ENCODE data around the gene CLEC20A.

The CLEC20A gene

DNA sequence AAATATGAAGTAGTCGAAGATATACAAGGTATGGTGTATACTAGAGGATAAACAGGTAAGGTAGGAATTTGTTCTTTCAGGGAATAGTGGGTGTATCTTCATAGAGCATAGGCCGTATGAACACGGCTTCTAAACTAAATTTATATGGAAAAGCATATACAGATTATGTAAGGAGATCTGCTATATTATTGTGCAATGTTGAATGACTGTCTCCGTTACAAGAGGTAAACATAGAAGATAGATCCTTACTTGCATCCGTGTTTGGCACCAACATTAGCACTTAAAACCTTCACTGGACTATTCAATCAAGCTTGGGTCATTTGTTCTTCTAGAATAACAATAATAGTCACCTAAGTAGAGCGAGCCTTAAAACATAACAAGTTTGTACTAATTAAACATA lies 45.9 kb downstream of the CLEC20A start:
- Histone ChIP-seq H3K9me3 (ENCODE audit: control insufficient read depth in 2 of 2, low read length in 2 of 2) (no peaks in the 10 kb centered on the region), H3K36me3 (ENCODE audit: control insufficient read depth in 2 of 2, insufficient read depth in 2 of 2, low read length in 2 of 2) (peaks cover 0 to 5% of the 10 kb centered on the region in 2 donors), H3K4me1 (ENCODE audit: control insufficient read depth, insufficient read depth, low read length) (no peaks in the 10 kb centered on the region), H3K27me3 (ENCODE audit: control insufficient read depth in 1 of 2, insufficient read depth in 2 of 2, low read length in 2 of 2) (no peaks in the 10 kb centered on the region), H3K9ac (ENCODE audit: low read length in 2 of 2) (no peak overlapping the region), H3K27ac (ENCODE audit: low read length) (no peak overlapping the region), H3K4me3 (ENCODE audit: low read length in 2 of 2) (no peak overlapping the region)

DNA sequence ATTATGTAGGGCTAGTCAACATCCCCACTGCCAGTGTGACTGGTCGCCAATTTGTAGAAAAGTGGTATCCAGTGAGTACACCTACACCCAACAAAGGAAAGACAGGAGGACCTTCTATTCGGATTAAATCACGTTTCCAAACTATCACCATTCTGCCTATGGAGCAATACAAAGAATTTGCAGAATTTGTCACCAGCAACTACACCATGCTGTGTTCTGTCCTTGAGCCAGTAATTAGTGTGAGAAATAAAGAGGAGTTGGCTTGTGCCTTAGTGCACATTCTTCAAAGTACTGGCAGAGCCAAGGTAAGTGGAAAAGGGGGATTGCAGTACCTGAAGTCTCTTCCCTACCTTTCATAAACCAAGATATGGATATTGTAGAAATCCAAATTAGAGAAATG lies 53.8 kb downstream of the CLEC20A start:
- H3K4me1 ChIP-seq (ENCODE audit: control insufficient read depth, insufficient read depth, low read length): no peaks in the 10 kb centered on the region
- H3K9me3 ChIP-seq (ENCODE audit: control insufficient read depth in 2 of 2, low read length in 2 of 2): no peaks in the 10 kb centered on the region
- no peak overlapping the region for H3K27ac ChIP-seq (ENCODE audit: low read length)
- H3K4me3 ChIP-seq (ENCODE audit: low read length in 2 of 2): no peak overlapping the region
- H3K27me3 ChIP-seq (ENCODE audit: control insufficient read depth in 1 of 2, insufficient read depth in 2 of 2, low read length in 2 of 2): no peaks in the 10 kb centered on the region
- peaks cover 5 to 12% of the 10 kb centered on the region in 2 donors for H3K36me3 ChIP-seq (ENCODE audit: control insufficient read depth in 2 of 2, insufficient read depth in 2 of 2, low read length in 2 of 2)
- H3K9ac ChIP-seq (ENCODE audit: low read length in 2 of 2): no peak overlapping the region

DNA sequence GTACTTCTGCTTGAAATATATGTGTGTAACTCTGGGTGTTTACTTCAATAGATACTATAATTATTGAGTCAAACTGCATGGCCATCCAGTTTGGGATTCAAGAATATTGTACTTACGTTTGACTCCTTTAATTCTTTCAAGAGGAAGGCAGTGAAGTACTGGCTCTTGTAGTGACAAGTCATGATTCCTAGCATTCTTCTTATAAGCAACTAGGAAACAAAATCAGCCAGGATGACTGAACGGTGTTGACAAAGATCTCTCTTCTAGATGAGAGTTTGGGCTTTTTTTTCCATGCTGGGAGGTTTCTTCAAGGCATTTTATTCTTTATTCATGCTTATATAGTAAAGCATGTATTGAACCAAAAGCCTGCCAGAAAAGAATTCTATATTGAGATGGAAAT lies 58.3 kb downstream of the CLEC20A start:
- peaks cover 5 to 12% of the 10 kb centered on the region in 2 donors for H3K36me3 ChIP-seq (ENCODE audit: control insufficient read depth in 2 of 2, insufficient read depth in 2 of 2, low read length in 2 of 2)
- no peak overlapping the region for H3K27ac ChIP-seq (ENCODE audit: low read length)
- H3K9me3 ChIP-seq (ENCODE audit: control insufficient read depth in 2 of 2, low read length in 2 of 2): no peaks in the 10 kb centered on the region
- no peaks in the 10 kb centered on the region for H3K27me3 ChIP-seq (ENCODE audit: control insufficient read depth in 1 of 2, insufficient read depth in 2 of 2, low read length in 2 of 2)
- no peaks in the 10 kb centered on the region for H3K4me1 ChIP-seq (ENCODE audit: control insufficient read depth, insufficient read depth, low read length)
- no peak overlapping the region for H3K9ac ChIP-seq (ENCODE audit: low read length in 2 of 2)
- no peak overlapping the region for H3K4me3 ChIP-seq (ENCODE audit: low read length in 2 of 2)

DNA sequence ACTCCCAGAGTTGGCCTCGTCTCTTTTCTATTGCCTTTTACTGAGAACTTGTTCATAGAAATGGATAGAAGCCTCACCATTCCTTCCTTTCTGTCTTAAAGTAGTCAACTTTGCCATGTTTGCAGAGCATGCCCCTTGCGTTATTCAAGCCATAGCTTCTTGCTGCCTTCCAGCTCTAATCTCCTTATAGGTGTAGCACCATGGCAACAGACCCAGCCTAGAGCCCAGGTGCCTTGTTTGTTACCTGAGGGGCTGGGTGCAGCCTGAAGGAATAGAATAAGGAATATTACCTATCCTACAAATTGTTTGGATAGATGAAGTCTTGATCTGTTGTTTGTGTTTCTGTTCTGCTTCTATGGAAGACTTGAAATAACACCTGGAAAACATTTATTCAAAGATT lies 59.9 kb downstream of the CLEC20A start:
- no peak overlapping the region for H3K27ac ChIP-seq (ENCODE audit: low read length)
- no peaks in the 10 kb centered on the region for H3K4me1 ChIP-seq (ENCODE audit: control insufficient read depth, insufficient read depth, low read length)
- H3K36me3 ChIP-seq (ENCODE audit: control insufficient read depth in 2 of 2, insufficient read depth in 2 of 2, low read length in 2 of 2): peaks cover 5% of the 10 kb centered on the region in 2 donors
- H3K27me3 ChIP-seq (ENCODE audit: control insufficient read depth in 1 of 2, insufficient read depth in 2 of 2, low read length in 2 of 2): no peaks in the 10 kb centered on the region
- H3K4me3 ChIP-seq (ENCODE audit: low read length in 2 of 2): no peak overlapping the region
- no peak overlapping the region for H3K9ac ChIP-seq (ENCODE audit: low read length in 2 of 2)
- no peaks in the 10 kb centered on the region for H3K9me3 ChIP-seq (ENCODE audit: control insufficient read depth in 2 of 2, low read length in 2 of 2)

DNA sequence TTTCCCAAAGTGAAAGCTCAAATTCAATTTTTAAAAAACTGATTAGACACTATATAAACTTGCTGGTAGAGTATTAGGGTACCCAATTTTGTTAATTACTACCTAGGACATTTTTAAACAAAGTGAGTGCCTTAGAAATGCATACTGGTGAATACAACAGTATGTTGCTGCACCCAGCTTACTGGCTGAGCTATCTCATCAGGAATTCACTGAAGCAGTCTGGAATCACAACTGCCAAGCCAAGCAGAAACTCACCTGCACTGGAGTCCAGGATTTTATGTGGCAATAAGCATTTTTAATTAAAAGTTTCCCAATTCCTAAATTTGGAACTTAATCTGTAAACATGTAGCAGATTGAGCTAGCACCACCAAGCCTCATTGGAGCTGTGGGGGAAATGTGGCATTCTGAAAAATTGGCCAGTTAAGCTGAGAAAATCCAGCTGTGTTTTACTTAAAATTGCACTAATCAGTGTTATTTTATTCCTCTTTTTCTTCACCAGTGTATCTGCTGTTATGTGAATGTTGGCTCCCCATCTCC lies 61.8 kb downstream of the CLEC20A start:
- no peaks in the 10 kb centered on the region for H3K9me3 ChIP-seq (ENCODE audit: control insufficient read depth in 2 of 2, low read length in 2 of 2)

DNA sequence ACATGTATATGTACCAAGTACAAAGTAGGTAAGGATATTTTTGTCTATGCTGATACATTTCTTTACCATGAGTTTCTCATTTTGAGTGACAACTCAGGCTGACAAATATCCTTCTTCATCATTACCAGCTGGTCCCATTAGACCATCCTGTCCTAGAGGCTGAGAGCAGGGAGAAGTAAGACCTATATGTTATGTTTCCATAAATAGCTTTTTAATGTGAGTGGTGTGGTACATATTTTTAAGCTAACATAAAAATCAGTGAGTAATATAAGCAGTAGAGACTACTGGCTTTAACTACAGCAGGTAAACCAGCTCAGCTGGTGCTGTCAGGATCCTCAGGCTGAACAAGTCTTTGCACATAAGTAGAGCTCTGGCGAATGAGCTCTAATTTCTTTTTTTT lies 62.4 kb downstream of the CLEC20A start:
- H3K36me3 ChIP-seq (ENCODE audit: control insufficient read depth in 2 of 2, insufficient read depth in 2 of 2, low read length in 2 of 2): no peaks in the 10 kb centered on the region
- H3K4me1 ChIP-seq (ENCODE audit: control insufficient read depth, insufficient read depth, low read length): no peaks in the 10 kb centered on the region
- no peak overlapping the region for H3K4me3 ChIP-seq (ENCODE audit: low read length in 2 of 2)
- H3K27me3 ChIP-seq (ENCODE audit: control insufficient read depth in 1 of 2, insufficient read depth in 2 of 2, low read length in 2 of 2): no peaks in the 10 kb centered on the region
- H3K27ac ChIP-seq (ENCODE audit: low read length): no peak overlapping the region
- H3K9me3 ChIP-seq (ENCODE audit: control insufficient read depth in 2 of 2, low read length in 2 of 2): no peaks in the 10 kb centered on the region
- no peak overlapping the region for H3K9ac ChIP-seq (ENCODE audit: low read length in 2 of 2)

More for the DNA sequence above, 61.8 kb downstream of the CLEC20A start:
- H3K27me3 ChIP-seq (ENCODE audit: control insufficient read depth in 1 of 2, insufficient read depth in 2 of 2, low read length in 2 of 2): no peaks in the 10 kb centered on the region
- H3K4me3 ChIP-seq (ENCODE audit: low read length in 2 of 2): no peak overlapping the region
- no peaks in the 10 kb centered on the region for H3K36me3 ChIP-seq (ENCODE audit: control insufficient read depth in 2 of 2, insufficient read depth in 2 of 2, low read length in 2 of 2)
- no peak overlapping the region for H3K27ac ChIP-seq (ENCODE audit: low read length)
- no peak overlapping the region for H3K9ac ChIP-seq (ENCODE audit: low read length in 2 of 2)
- no peaks in the 10 kb centered on the region for H3K4me1 ChIP-seq (ENCODE audit: control insufficient read depth, insufficient read depth, low read length)
